HUES6 (cell line): Measurements from ENCODE around the gene GIPC1.
"Not testable (repeated sequence)": the region's sequence is repeated elsewhere in the genome, so short reads cannot be mapped to it uniquely, and the experiment has no call there.

Experiments used
- H3K27ac ChIP-seq: 2 replicates; pipeline ENCODE4 v1.7.0; 2013; ENCODE audit warnings: low read depth, mild to moderate bottlenecking, low read length, inconsistent platforms
- H3K27me3 ChIP-seq: 2 replicates; pipeline ENCODE4 v1.6.1; 2013; ENCODE audit warnings: low read length; ENCODE audit not compliant: control insufficient read depth, insufficient read depth
- H3K36me3 ChIP-seq: 2 replicates; pipeline ENCODE4 v1.6.1; 2013; ENCODE audit warnings: low read length; ENCODE audit not compliant: control insufficient read depth, insufficient read depth
- H3K4me1 ChIP-seq: 2 replicates; pipeline ENCODE4 v1.6.1; 2013; ENCODE audit warnings: low read length; ENCODE audit not compliant: control insufficient read depth, insufficient read depth
- H3K4me3 ChIP-seq: 2 replicates; pipeline ENCODE4 v1.5.1; 2013; ENCODE audit warnings: low read depth, low read length
- H3K9ac ChIP-seq: one replicate; pipeline ENCODE4 v1.6.1; 2013; ENCODE audit warnings: mild to moderate bottlenecking, low read length
- H3K9me3 ChIP-seq: 2 replicates; pipeline ENCODE4 v1.6.1; 2013; ENCODE audit warnings: low read depth, low read length; ENCODE audit not compliant: control insufficient read depth, insufficient read depth

Gene GIPC1

DNA sequence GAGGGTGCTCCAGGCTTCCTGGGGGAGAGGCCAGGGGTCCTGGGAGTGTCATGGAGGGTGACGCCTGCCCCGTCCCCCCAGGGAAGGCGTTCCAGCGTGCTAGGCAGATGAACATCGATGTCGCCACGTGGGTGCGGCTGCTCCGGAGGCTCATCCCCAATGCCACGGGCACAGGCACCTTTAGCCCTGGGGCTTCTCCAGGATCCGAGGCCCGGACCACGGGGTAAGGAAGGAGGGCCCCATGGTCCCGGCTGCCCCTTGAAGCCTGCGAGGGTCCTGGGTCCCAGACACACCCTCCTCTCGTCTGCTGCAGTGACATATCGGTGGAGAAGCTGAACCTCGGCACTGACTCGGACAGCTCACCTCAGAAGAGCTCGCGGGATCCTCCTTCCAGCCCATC is 32.2 kb downstream of the GIPC1 start:
- H3K4me1 ChIP-seq: no peaks in the 10 kb centered on the region
- H3K4me3 ChIP-seq: no peak overlapping the region
- peaks cover 41% of the 10 kb centered on the region for H3K36me3 ChIP-seq
- H3K9ac ChIP-seq: no peak overlapping the region
- no peaks in the 10 kb centered on the region for H3K9me3 ChIP-seq
- no peak overlapping the region for H3K27ac ChIP-seq
- no peaks in the 10 kb centered on the region for H3K27me3 ChIP-seq

GRCh38 chr19:14462401-14462800 is 33.5 kb downstream of the GIPC1 start:
- H3K27me3 ChIP-seq, H3K9ac ChIP-seq, H3K4me3 ChIP-seq, H3K27ac ChIP-seq, H3K9me3 ChIP-seq, H3K4me1 ChIP-seq: not testable (repeated sequence)
- H3K36me3 ChIP-seq: peaks cover 35% of the 10 kb centered on the region

DNA sequence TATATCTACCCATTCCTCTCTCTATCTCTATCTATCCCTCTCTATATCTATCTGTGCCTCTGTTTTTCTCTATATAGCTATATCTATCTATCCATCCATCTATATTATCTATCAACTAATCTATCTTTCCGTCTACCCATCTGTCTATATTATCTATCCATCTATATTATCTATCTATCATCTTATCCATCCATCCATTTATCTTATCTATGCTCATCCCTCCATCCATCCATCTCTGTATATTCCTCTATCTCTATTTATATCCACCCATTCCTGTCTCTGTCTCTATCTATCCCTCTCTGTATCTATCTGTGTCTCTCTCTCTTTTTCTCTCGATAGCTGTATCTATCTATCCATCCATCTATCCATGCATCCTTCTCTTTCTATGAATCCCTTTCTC is 35.0 kb downstream of the GIPC1 start:
- Histone ChIP-seq H3K27me3 (no peaks in the 10 kb centered on the region), H3K9ac (no peak overlapping the region), H3K4me1 (no peaks in the 10 kb centered on the region), H3K27ac (no peak overlapping the region), H3K9me3 (no peaks in the 10 kb centered on the region), H3K4me3 (no peak overlapping the region), H3K36me3 (peaks cover 27% of the 10 kb centered on the region)

DNA sequence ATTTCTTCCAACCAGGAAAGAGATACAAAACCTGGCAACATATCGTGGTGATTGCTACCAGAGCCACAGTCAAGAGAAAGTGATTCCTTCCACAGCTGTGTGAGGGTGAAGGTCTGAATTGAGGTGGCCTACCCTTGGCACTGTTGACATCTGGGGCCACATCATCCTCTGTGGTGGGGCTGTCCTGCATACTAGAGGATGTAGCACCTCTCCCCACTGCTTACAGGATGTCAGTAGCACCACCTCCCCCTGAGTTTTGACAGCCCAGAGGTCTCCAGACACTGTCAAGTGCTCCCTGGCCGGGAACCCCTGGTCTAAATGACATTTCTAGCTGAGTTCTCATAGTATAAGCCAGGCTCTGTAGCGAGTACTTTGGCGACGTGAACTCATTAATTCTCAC is 36.2 kb downstream of the GIPC1 start:
- no peaks in the 10 kb centered on the region for H3K27me3 ChIP-seq
- H3K9me3 ChIP-seq: no peaks in the 10 kb centered on the region
- no peak overlapping the region for H3K4me3 ChIP-seq
- no peak overlapping the region for H3K27ac ChIP-seq
- H3K4me1 ChIP-seq: no peaks in the 10 kb centered on the region
- no peak overlapping the region for H3K9ac ChIP-seq
- H3K36me3 ChIP-seq: peaks cover 27% of the 10 kb centered on the region

GRCh38 chr19:14452303-14452702 is 43.6 kb downstream of the GIPC1 start:
- H3K4me3 ChIP-seq, H3K4me1 ChIP-seq, H3K9me3 ChIP-seq, H3K27me3 ChIP-seq, H3K27ac ChIP-seq, H3K9ac ChIP-seq: not testable (repeated sequence)
- peaks cover 39% of the 10 kb centered on the region for H3K36me3 ChIP-seq

DNA sequence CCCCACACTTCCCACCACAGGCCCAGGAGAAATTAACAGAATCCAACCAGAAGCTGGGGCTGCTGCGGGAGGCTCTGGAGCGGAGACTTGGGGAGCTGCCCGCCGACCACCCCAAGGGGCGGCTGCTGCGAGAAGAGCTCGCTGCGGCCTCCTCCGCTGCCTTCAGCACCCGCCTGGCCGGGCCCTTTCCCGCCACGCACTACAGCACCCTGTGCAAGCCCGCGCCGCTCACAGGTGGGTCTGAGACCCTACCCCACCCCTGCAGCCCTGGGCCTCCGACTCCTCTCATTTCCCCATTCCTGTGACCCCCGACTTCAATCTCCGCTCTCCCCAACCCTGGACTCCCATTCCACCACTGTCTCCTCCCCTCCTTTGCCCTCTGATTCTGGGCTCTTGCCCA is 45.1 kb downstream of the GIPC1 start:
- Histone ChIP-seq H3K9me3 (no peaks in the 10 kb centered on the region), H3K4me1 (peaks cover 2% of the 10 kb centered on the region; the same call in 1 of the 2 replicates), H3K9ac (no peak overlapping the region), H3K27ac (no peak overlapping the region), H3K36me3 (peaks cover 53% of the 10 kb centered on the region), H3K4me3 (no peak overlapping the region), H3K27me3 (no peaks in the 10 kb centered on the region)

DNA sequence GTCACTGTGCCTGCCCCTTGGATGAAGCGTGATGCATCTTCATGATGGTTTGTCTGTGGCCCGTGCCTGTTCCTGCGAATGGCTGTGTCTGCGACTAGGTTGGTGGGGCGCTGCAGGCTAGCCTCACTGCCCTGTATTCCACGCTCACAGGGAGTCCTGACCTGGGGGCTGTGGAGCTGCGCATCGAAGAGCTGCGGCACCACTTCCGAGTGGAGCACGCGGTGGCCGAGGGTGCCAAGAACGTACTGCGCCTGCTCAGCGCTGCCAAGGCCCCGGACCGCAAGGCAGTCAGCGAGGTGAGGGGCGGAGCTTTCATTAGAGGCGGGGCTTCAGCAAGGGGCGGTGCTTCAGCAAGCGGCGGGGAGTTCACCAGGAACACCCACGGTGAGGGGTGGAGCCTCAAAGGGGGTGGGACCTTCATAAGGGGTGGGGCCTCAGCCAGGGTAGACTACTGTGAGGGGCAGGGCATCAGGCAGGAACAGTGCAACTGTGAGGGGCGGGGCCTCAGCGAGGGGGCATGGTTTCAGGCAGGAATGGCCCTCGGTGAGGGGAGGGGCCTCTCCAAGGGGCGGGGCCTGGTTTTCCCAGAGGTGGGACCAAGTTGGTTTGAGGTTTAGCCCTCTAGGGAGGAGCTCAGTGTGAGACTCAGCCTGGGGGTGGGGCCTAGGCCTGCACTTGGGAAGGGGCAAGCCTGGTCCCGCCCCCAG is 45.6 kb downstream of the GIPC1 start:
- Histone ChIP-seq H3K27ac (no peak overlapping the region), H3K4me3 (no peak overlapping the region), H3K9me3 (no peaks in the 10 kb centered on the region), H3K27me3 (no peaks in the 10 kb centered on the region), H3K4me1 (peaks cover 2% of the 10 kb centered on the region; the same call in 1 of the 2 replicates), H3K36me3 (peaks cover 54% of the 10 kb centered on the region), H3K9ac (no peak overlapping the region)

GRCh38 chr19:14449321-14449720 is 46.6 kb downstream of the GIPC1 start:
- H3K36me3 ChIP-seq: peaks cover 52% of the 10 kb centered on the region

GRCh38 chr19:14446336-14447036 is 49.4 kb downstream of the GIPC1 start:
- H3K9ac ChIP-seq: no peak overlapping the region
- H3K4me1 ChIP-seq: peaks cover 2% of the 10 kb centered on the region; the same call in 1 of the 2 replicates
- no peak overlapping the region for H3K27ac ChIP-seq
- H3K36me3 ChIP-seq: peaks cover 67% of the 10 kb centered on the region
- H3K4me3 ChIP-seq: no peak overlapping the region
- H3K27me3 ChIP-seq: no peaks in the 10 kb centered on the region
- H3K9me3 ChIP-seq: no peaks in the 10 kb centered on the region

More at GRCh38 chr19:14449321-14449720, 46.6 kb downstream of the GIPC1 start:
- Histone ChIP-seq H3K4me1 (peaks cover 2% of the 10 kb centered on the region; the same call in 1 of the 2 replicates), H3K4me3 (no peak overlapping the region), H3K27me3 (no peaks in the 10 kb centered on the region), H3K27ac (no peak overlapping the region), H3K9ac (no peak overlapping the region), H3K9me3 (no peaks in the 10 kb centered on the region)

DNA sequence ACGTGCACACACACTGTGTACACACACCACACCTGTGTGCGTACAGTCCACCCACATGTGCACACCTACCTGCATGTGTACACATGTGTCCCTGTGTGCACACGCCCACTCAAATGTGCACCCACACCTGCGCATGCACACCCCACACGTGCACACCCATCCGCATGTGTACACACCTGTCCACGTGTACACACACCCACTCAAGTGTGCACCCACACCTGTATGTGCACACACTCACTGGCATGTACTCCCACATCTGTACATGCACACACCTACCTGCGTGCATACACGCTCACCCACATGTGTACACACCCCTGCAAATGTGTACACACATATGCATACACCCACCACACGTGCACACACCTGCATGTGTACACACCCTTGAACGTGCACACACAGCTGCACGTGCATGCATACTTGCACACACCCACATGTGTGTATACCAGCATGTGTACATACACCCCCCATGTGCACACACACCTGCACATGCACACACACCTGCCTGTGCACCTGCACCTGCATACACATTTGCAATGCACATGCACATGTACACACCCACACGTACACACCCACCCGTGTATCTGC is 52.2 kb downstream of the GIPC1 start:
- Histone ChIP-seq H3K9ac (no peak overlapping the region), H3K36me3 (peaks cover 57% of the 10 kb centered on the region)

More for the DNA sequence above, 52.2 kb downstream of the GIPC1 start:
- no peaks in the 10 kb centered on the region for H3K9me3 ChIP-seq
- no peak overlapping the region for H3K27ac ChIP-seq
- no peaks in the 10 kb centered on the region for H3K27me3 ChIP-seq
- H3K4me3 ChIP-seq: no peak overlapping the region
- peaks cover 7% of the 10 kb centered on the region; the same call in 1 of the 2 replicates for H3K4me1 ChIP-seq
